Stimulated activated CD8-positive, alpha-beta memory T cell treated with anti-CD3 and anti-CD28 coated beads, Interleukin-4, amount 100 ng/mL, for 48 hours (primary cell): ENCODE data around the gene CAMK1D.
"Not testable (repeated sequence)": the region's sequence is repeated elsewhere in the genome, so short reads cannot be mapped to it uniquely, and the experiment has no call there.

Experiments used
- DNase-seq: peaks from one replicate; pipeline ENCODE4 v3.0.0-alpha.2; 2020

CAMK1D gene

GRCh38 chr10:12348870-12349628 lies at the start of gene CAMK1D:
CAMK1D (plus strand) TSS chr10:12349547.
- DNase-seq = peak; percentile 85

- DNase-seq = not testable (repeated sequence)
Measured at GRCh38 chr10:12301036-12301435, 48.3 kb upstream of the CAMK1D start.

GRCh38 chr10:12308057-12308456 lies 41.3 kb upstream of the CAMK1D start:
- no peak for DNase-seq

GRCh38 chr10:12308736-12309375 lies 40.5 kb upstream of the CAMK1D start:
- DNase-seq = no peak

- not testable (repeated sequence) for DNase-seq
Measured at GRCh38 chr10:12309783-12310182, 39.6 kb upstream of the CAMK1D start.

GRCh38 chr10:12314836-12315235 lies 34.5 kb upstream of the CAMK1D start:
- no peak for DNase-seq

GRCh38 chr10:12319076-12319475 lies 30.3 kb upstream of the CAMK1D start:
- no peak for DNase-seq

- DNase-seq = no peak
Measured at GRCh38 chr10:12320892-12321291, 28.5 kb upstream of the CAMK1D start.

GRCh38 chr10:12321641-12322040 lies 27.7 kb upstream of the CAMK1D start:
- no peak for DNase-seq

- DNase-seq = no peak
Measured at GRCh38 chr10:12322583-12323131, 26.7 kb upstream of the CAMK1D start.

- no peak for DNase-seq
Measured at GRCh38 chr10:12324530-12324929, 24.8 kb upstream of the CAMK1D start.

- DNase-seq = no peak
Measured at GRCh38 chr10:12327074-12327473, 22.3 kb upstream of the CAMK1D start.

- DNase-seq = no peak
Measured at GRCh38 chr10:12327476-12327875, 21.9 kb upstream of the CAMK1D start.

- not testable (repeated sequence) for DNase-seq
Measured at GRCh38 chr10:12328312-12328711, 21.0 kb upstream of the CAMK1D start.

GRCh38 chr10:12332572-12333379 lies 16.6 kb upstream of the CAMK1D start:
- DNase-seq = no peak

- peak; percentile 71 for DNase-seq
Measured at GRCh38 chr10:12333380-12334185, 15.8 kb upstream of the CAMK1D start.

GRCh38 chr10:12334186-12334530 lies 15.2 kb upstream of the CAMK1D start:
- DNase-seq = no peak

GRCh38 chr10:12335169-12335568 lies 14.2 kb upstream of the CAMK1D start:
- not testable (repeated sequence) for DNase-seq

- DNase-seq = no peak
Measured at GRCh38 chr10:12337453-12338372, 11.6 kb upstream of the CAMK1D start.

GRCh38 chr10:12338981-12339380 lies 10.4 kb upstream of the CAMK1D start:
- no peak for DNase-seq

GRCh38 chr10:12340371-12340770 lies 9.0 kb upstream of the CAMK1D start:
- DNase-seq = no peak
